ENCODE results near the gene HTR4.
"Not testable (repeated sequence)": the region's sequence is repeated elsewhere in the genome, so short reads cannot be mapped to it uniquely, and the experiment has no call there.

Gene HTR4

DNA sequence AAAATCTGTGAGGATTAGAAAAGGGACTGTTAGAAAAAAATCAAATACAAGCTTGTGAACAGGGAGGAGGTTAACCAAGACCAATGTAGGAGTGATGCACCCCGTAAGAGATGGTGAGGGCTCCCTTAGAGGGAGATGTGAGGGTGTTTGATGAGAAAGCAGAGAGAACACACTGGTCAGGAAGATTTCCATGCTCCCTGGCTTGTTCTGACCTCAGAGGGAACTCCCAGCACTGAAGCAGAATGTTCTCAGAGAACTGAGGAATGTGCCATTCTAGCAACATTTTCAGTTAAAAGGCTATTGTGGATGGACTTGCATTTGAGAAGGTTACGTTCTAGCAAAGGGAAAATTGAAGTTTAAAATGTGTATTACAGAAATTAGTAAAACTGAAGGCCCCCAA is 110.6 kb downstream of the HTR4 start:
- Mint-ChIP-seq H3K27me3 (peaks cover 5% of the 10 kb centered on the region), H3K27ac (no peak overlapping the region), H3K4me1 (no peaks in the 10 kb centered on the region), H3K36me3 (ENCODE audit: low read depth) (no peaks in the 10 kb centered on the region), H3K9me3 (no peaks in the 10 kb centered on the region), H3K4me3 (no peak overlapping the region)
- no peak for DNase-seq
- ATAC-seq: no peak

- Mint-ChIP-seq H3K27ac (no peak overlapping the region), H3K9me3 (no peaks in the 10 kb centered on the region), H3K4me1 (no peaks in the 10 kb centered on the region), H3K27me3 (peaks cover 5% of the 10 kb centered on the region), H3K36me3 (ENCODE audit: low read depth) (no peaks in the 10 kb centered on the region), H3K4me3 (no peak overlapping the region)
- ATAC-seq (no peak), DNase-seq (no peak)
Observed at GRCh38 chr5:148542812-148543211, 111.5 kb downstream of the HTR4 start.

DNA sequence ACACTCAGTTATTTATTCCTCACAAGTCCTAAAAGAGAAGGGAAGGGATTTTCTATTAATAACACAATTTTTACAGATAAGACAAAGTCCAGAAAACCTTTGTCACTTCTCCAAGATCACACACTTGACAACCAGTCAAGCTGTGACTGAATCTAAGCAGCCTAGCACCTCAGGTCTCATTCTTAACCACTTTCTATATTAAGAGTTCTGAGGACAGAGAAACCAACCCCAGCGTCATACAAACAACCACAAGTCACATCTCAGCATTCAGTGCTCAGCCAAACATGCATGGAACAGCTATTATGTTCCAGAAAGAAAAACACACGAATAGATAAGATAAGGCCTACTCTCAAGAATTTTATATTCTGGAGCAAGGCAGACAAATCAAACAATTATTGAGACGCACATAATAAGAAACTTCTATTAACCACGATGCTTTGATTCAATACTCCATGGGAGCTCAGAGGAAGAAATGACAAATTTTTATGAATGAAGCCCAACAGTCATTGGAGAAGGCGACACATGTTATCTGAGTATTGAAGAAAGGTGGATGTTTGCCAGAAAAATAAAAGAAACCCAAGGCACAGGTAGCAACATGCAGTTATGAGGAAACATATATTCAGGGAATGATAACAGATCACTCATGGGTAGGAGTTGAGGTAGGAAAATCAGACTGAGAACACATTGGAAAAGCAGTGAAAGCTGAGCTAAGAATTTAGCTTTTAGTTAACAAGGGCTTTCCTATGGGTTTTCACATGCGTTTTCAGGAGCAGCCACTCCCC is 113.1 kb downstream of the HTR4 start:
- Mint-ChIP-seq H3K27me3 (peaks cover 15% of the 10 kb centered on the region), H3K9me3 (no peaks in the 10 kb centered on the region), H3K4me1 (no peaks in the 10 kb centered on the region), H3K27ac (no peak overlapping the region), H3K36me3 (ENCODE audit: low read depth) (no peaks in the 10 kb centered on the region), H3K4me3 (no peak overlapping the region)
- ATAC-seq (no peak), DNase-seq (no peak)

DNA sequence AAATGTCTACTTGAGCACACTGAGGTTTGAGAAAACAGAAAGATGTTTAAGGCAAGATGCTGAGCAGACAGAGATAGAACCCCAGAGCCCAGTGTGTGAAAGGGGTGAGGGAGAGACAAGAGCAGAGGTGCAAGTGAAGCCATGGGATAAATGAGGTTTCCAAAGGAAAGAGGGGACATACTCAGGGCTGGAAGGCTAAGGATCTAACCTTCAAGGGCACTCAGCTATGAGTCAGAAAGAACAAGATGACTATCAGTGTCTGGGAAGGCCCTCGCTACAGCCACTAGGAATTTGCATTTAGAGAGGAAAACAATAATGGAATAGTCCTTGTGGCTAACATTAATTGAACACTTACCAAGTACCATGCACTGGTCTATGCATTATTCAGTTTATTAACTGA is 113.7 kb downstream of the HTR4 start:
- Mint-ChIP-seq H3K27ac (no peak overlapping the region), H3K27me3 (peaks cover 21% of the 10 kb centered on the region), H3K4me1 (no peaks in the 10 kb centered on the region), H3K9me3 (no peaks in the 10 kb centered on the region), H3K4me3 (no peak overlapping the region), H3K36me3 (ENCODE audit: low read depth) (no peaks in the 10 kb centered on the region)
- no peak for ATAC-seq
- no peak for DNase-seq

- Mint-ChIP-seq H3K36me3 (ENCODE audit: low read depth) (no peaks in the 10 kb centered on the region), H3K27me3 (peaks cover 24% of the 10 kb centered on the region), H3K27ac (no peak overlapping the region), H3K9me3 (no peaks in the 10 kb centered on the region), H3K4me3 (no peak overlapping the region), H3K4me1 (no peaks in the 10 kb centered on the region)
- no peak for ATAC-seq
- no peak for DNase-seq
Observed at GRCh38 chr5:148539851-148540250, 114.5 kb downstream of the HTR4 start.

DNA sequence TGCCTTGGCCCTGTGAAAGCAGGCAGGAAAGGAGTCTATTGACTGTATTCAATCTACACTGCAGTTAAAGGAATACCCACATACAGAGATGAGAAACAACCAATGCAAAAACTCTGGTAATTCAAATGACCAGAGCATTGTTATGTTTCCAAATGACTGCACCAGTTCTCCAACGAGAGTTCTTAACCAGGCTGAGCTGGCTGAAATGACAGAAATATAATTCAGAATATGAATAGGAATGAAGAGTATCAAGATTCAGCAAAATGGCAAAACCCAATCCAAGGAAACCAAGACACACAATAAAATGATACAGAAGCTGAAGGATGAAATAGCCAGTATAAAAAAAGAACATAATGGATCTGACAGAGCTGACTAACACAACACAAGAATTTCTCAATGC is 119.1 kb downstream of the HTR4 start:
- no peak for DNase-seq
- Mint-ChIP-seq H3K27me3 (peaks cover 23% of the 10 kb centered on the region), H3K27ac (no peak overlapping the region), H3K4me3 (no peak overlapping the region), H3K36me3 (ENCODE audit: low read depth) (no peaks in the 10 kb centered on the region), H3K4me1 (no peaks in the 10 kb centered on the region), H3K9me3 (peaks cover 11% of the 10 kb centered on the region)
- ATAC-seq: no peak

- H3K27me3 Mint-ChIP-seq: peaks cover 23% of the 10 kb centered on the region
- no peaks in the 10 kb centered on the region for H3K4me1 Mint-ChIP-seq
- DNase-seq (no peak), ATAC-seq (no peak)
- H3K27ac Mint-ChIP-seq: no peak overlapping the region
- peaks cover 21% of the 10 kb centered on the region for H3K9me3 Mint-ChIP-seq
- H3K36me3 Mint-ChIP-seq (ENCODE audit: low read depth): no peaks in the 10 kb centered on the region
- H3K4me3 Mint-ChIP-seq: no peak overlapping the region
Observed at GRCh38 chr5:148532969-148533670, 121.2 kb downstream of the HTR4 start.

DNA sequence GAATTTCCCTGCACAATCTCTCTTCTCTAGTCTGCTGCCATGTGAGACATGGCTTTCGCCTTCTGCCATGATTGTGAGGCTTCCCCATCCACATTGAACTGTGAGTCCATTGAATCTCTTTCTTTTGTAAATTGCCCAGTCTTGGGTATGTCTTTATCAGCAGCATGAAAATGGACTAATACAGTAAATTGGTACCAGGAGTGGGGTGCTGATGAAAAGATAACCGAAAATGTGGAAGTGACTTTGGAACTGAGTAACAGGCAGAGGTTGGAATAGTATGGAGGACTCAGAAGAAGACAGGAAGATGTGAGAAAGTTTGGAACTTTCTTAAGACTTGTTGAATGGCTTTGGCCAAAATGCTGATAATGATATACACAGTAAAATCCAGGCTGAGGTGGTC is 124.9 kb downstream of the HTR4 start:
- ATAC-seq; H3K4me1 Mint-ChIP-seq; H3K27me3 Mint-ChIP-seq; H3K27ac Mint-ChIP-seq; DNase-seq; H3K4me3 Mint-ChIP-seq; H3K36me3 Mint-ChIP-seq (ENCODE audit: low read depth): not testable (repeated sequence)
- peaks cover 21% of the 10 kb centered on the region for H3K9me3 Mint-ChIP-seq

- H3K9me3 Mint-ChIP-seq: peaks cover 7% of the 10 kb centered on the region
- peaks cover 17% of the 10 kb centered on the region for H3K27me3 Mint-ChIP-seq
- no peak for ATAC-seq
- H3K4me1 Mint-ChIP-seq: no peaks in the 10 kb centered on the region
- H3K36me3 Mint-ChIP-seq (ENCODE audit: low read depth): no peaks in the 10 kb centered on the region
- no peak overlapping the region for H3K27ac Mint-ChIP-seq
- H3K4me3 Mint-ChIP-seq: no peak overlapping the region
- no peak for DNase-seq
Observed at GRCh38 chr5:148524721-148525120, 129.6 kb downstream of the HTR4 start.

GRCh38 chr5:148523139-148523538 is 131.2 kb downstream of the HTR4 start:
- no peak overlapping the region for H3K4me3 Mint-ChIP-seq
- H3K27ac Mint-ChIP-seq: no peak overlapping the region
- H3K36me3 Mint-ChIP-seq (ENCODE audit: low read depth): no peaks in the 10 kb centered on the region
- H3K9me3 Mint-ChIP-seq: no peaks in the 10 kb centered on the region
- ATAC-seq (no peak), DNase-seq (no peak)
- H3K27me3 Mint-ChIP-seq: peaks cover 17% of the 10 kb centered on the region
- H3K4me1 Mint-ChIP-seq: no peaks in the 10 kb centered on the region

GRCh38 chr5:148515460-148515859 is 138.9 kb downstream of the HTR4 start:
- H3K27ac Mint-ChIP-seq: no peak overlapping the region
- H3K27me3 Mint-ChIP-seq: peaks cover 4% of the 10 kb centered on the region
- H3K4me1 Mint-ChIP-seq: no peaks in the 10 kb centered on the region
- ATAC-seq: no peak
- H3K9me3 Mint-ChIP-seq: peaks cover 9% of the 10 kb centered on the region
- no peak for DNase-seq
- no peak overlapping the region for H3K4me3 Mint-ChIP-seq
- H3K36me3 Mint-ChIP-seq (ENCODE audit: low read depth): no peaks in the 10 kb centered on the region

DNA sequence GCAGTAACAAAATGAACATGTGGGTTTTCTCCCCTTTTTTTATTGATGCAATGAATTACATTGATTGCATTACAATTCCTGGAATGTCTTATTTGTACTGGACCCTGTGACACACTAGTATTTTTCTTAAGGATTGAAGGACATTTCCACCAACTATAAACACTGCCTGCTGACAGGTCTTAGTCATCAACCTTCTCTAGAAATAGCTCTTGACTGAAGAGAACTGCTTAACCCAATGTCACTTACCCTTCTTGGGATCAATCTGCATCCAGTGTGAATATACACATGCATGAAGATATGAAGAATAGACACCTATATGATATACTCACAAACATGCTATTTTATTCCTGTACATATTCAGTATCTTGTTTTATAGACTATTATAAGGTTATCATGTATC is 140.0 kb downstream of the HTR4 start:
- no peak for ATAC-seq

DNA sequence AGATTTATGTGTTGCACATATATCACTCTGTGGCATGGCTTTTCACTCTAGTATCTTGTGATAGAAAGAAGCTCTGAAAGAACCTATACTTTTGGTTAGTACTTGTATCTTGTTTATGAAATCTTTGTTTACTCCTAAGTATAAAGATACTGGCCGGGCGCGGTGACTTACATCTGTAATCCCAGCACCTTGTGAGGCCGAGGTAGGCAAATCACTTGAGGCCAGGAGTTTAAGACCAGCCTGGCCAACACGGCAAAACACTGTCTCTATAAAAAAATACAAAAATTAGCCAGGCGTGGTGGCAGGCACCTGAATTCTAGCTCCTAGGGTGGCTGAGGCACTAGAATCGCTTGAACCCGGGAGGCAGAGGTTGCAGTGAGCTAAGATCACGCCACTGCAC is 141.8 kb downstream of the HTR4 start:
- peaks cover 5% of the 10 kb centered on the region for H3K27me3 Mint-ChIP-seq
- no peak for DNase-seq
- no peak overlapping the region for H3K4me3 Mint-ChIP-seq
- H3K27ac Mint-ChIP-seq: no peak overlapping the region
- H3K4me1 Mint-ChIP-seq: no peaks in the 10 kb centered on the region
- ATAC-seq: no peak
- no peaks in the 10 kb centered on the region for H3K36me3 Mint-ChIP-seq (ENCODE audit: low read depth)
- H3K9me3 Mint-ChIP-seq: peaks cover 9% of the 10 kb centered on the region

More for the DNA sequence above, 140.0 kb downstream of the HTR4 start:
- H3K9me3 Mint-ChIP-seq: peaks cover 9% of the 10 kb centered on the region
- no peaks in the 10 kb centered on the region for H3K4me1 Mint-ChIP-seq
- H3K4me3 Mint-ChIP-seq: no peak overlapping the region
- H3K27ac Mint-ChIP-seq: no peak overlapping the region
- no peak for DNase-seq
- no peaks in the 10 kb centered on the region for H3K36me3 Mint-ChIP-seq (ENCODE audit: low read depth)
- H3K27me3 Mint-ChIP-seq: peaks cover 7% of the 10 kb centered on the region

DNA sequence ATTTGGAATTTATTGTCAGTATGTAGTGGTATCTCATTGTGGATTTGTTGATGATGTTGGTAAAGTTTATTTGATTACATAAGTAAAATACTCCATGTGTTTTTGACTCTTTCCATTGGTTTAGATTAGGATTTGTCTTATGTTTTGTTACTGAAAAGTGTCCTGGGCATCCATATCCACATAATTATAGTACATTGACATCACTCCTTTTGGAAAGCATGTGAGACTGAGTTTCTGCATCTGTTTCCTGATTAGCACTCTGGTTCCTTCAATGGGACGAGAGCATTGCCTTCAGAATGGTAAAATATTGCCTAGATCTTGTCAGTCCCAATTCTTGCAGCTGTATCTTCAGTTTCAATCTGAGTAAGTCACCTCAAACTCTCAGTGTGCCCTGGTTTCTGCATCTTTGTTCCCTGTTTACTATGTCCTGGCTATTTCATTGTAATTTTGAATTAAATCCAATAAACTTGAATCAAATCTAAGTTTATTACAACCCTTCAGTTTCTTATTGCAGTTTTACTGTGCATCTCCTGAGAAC is 142.4 kb downstream of the HTR4 start:
- Mint-ChIP-seq H3K27me3 (peaks cover 5% of the 10 kb centered on the region), H3K4me1 (no peaks in the 10 kb centered on the region), H3K36me3 (ENCODE audit: low read depth) (no peaks in the 10 kb centered on the region), H3K27ac (no peak overlapping the region), H3K4me3 (no peak overlapping the region), H3K9me3 (peaks cover 9% of the 10 kb centered on the region)
- ATAC-seq: no peak
- DNase-seq: no peak

GRCh38 chr5:148509893-148510292 is 144.4 kb downstream of the HTR4 start:
- peaks cover 5% of the 10 kb centered on the region for H3K27me3 Mint-ChIP-seq
- DNase-seq (no peak), ATAC-seq (no peak)
- no peaks in the 10 kb centered on the region for H3K4me1 Mint-ChIP-seq
- H3K9me3 Mint-ChIP-seq: no peaks in the 10 kb centered on the region
- no peaks in the 10 kb centered on the region for H3K36me3 Mint-ChIP-seq (ENCODE audit: low read depth)
- no peak overlapping the region for H3K4me3 Mint-ChIP-seq
- no peak overlapping the region for H3K27ac Mint-ChIP-seq

All from activated naive CD8-positive, alpha-beta T cell treated with anti-CD3 and anti-CD28 coated beads, Interleukin-2, amount 50 U/mL, for 24 hours (primary cell).